Cardiac septum (tissue), 1 donor: ENCODE results near the gene ENG. TPM values are rescaled to one million over a fixed set of nuclear protein-coding genes. Genes with fewer than 3 reads are reported as not detected.
A peak's percentile ranks its signal among the peaks of the same experiment; 100 is the strongest.
"Not testable (repeated sequence)": the region's sequence is repeated elsewhere in the genome, so short reads cannot be mapped to it uniquely, and the experiment has no call there.

ENCODE experiments used
- DNase-seq: peaks from one replicate; pipeline ENCODE4 v3.0.0-alpha.2; 2020; ENCODE audit warnings: low spot score
- intact Hi-C: fragments of 100-400 bp; cut with DNase I; formaldehyde crosslinking; loops from one replicate; pipeline ENCODE4 v1.14.0; 2022
- total RNA-seq: library from RNA; stranded (reverse); fragmentation: NEBNext Ultra II Directional; extraction: Animal tissue kit (Norgen Biotek cat#: 25700); gene quantifications from one replicate; pipeline ENCODE4 v1.2.1, GENCODE V29; 2021
- donor health status: DM: no; HTN: no; CAD: no.

ENG gene
- total RNA-seq, 1 donor from 2014 or later, result 244 TPM

DNA sequence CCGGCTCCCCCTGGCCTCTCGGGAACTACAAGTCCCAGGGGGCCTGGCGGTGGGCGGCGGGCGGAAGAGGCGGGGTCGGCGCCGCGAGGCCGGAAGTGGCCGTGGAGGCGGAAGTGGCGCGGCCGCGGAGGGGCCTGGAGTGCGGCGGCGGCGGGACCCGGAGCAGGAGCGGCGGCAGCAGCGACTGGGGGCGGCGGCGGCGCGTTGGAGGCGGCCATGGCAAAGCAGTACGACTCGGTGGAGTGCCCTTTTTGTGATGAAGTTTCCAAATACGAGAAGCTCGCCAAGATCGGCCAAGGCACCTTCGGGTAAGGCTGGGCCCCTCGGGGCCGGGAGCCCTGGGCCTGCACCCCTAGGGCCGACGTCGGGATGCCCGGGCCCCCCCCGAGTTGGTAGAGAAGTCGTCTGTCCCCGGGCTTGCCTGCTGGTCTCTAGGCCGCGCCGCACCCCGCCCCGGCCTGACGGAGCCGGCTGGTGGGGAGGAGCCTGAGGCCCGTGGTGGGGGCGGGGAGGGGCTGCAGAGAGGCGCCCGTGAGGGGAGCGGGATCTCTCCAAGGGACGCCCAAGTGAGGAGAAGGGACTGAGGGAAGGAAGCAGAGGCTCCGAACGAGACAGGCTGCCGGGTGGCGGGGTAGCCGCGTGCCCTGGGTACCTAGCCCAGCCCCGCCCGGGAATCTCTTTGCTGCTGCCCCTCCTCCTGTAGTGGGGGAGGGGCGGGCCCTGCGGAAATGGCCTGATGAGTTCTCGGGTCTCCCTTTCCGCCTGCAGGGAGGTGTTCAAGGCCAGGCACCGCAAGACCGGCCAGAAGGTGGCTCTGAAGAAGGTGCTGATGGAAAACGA is 68.3 kb downstream of the ENG start, which contains the start of gene CDK9:
Gene CDK9 (plus strand): TSS at position 102 of the 840 bp plus-strand sequence. CDS start 115 bp downstream, at position 217.
- DNase-seq, result peak; percentile 94
- intact Hi-C loops, result loop anchor here (1.0 to 5.0 kb wide), 4 partner anchors 17 to 131 kb away; partner anchors contain the start of genes FPGS, ST6GALNAC4 and TOR2A

DNA sequence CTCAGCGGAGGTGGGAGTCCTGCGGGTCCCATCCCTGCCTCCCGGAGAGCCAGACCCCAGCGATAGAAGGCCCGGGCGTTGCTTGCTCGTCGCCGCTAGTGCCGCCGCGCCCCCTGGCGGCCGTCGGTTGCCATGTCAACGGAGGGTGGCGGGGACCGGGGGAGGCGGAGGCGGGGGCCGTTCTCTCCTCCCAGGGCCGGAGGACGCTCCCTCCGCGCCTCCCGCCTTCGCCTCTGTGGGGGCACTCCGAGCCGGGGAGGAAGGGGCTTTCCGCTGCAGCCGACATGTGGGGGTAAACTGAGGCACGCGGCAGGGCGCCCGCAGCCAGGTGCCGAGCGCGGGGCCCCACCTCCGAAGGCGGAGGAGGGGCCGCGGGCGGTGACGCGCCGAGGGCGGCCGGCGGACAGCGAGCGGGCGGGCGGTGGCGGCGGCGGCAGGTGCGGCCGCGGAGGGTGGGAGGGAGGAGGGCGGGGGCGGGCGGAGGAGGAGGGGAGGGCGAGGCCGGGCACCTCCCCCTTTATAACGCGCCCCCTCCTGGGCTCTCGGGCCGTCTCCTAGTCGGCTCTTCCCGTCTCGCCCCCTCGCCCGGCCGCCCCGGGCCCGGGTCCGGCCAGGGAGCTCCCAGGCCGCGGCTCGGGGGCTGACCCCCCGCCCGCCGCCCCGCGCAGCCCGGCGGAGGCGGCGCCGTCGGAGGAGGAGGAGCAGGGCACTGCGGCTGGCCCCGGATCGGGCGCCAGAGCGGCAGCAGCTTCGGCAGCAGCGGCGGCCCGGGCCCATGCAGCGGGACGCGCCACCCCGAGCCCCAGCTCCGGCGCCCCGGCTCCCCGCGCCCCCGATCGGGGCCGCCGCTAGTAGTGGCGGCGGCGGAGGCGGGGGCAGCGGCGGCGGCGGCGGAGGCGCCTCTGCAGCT is 69.2 kb downstream of the ENG start:
- intact Hi-C loops, result loop anchor here (1.0 to 5.0 kb wide), 2 partner anchors 50 to 132 kb away; partner anchors contain the start of genes ST6GALNAC4 and TOR2A
- peak; percentile 94 for DNase-seq

DNA sequence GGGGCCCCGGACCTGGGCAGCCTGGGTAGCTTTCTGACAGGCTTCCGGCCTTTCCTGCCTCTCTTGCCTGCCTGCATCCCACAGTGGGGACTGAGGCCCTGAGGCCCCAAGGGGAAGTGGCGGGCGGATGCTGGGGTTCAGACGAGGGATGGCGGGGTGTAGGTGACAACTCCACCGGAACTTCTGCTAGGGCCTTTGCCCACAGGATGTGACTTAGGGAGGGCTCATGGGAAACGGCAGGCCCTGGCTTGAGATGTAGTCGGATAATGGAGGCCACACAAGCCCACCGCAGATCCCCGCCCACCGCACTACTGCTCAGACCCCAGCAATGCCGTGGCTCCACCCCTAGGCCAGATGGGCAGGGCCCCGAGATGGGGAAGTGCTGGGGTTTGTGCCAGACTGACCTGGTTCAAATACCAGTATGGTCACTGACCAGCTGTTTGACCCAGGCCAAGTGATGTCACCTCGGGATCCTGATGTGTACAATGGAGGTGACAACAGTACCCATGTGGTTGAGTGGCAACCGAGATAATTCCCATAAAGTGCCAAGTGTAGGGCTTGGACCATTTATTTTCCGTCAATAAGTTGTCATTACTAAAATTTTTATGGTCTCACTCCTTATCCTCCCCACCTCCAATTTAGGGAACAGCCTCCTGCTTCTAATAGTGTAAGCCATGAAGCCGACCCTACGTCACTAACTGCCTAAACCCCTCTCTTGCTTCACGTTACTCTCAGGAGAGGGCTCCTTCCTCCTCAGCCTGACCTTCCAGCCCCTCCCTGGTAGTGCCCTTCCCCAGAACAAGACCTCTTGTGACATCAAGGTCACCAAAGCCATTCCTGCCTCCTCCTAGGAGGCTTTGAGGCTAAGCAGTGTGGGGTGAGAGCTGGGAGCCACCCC is 71.1 kb downstream of the ENG start:
- peak; percentile 89 for DNase-seq
- intact Hi-C loops, result loop anchor here (1.0 kb wide), 1 partner anchor 193 kb away; no protein-coding TSS in a partner anchor

DNA sequence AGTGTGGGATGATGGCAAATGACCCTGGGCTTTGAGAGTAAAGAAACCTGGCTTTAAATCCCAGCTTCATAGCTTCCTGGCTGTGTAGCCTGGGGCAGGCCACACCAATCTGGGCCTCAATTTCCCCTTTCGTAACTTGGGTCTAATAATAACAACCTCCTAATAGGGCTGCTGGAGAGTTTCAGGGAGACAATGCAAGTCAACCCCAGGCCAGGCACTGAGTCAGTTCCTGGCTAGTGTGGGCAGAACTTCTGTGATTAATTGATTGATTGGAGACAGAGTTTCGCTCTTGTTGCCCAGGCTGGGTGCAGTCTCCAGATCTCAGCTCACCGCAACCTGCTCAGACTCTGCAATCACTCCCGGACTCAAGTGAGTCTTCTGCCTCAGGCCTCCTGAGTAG is 72.7 kb downstream of the ENG start:
- intact Hi-C loops, result no loop called here
- no peak for DNase-seq

DNA sequence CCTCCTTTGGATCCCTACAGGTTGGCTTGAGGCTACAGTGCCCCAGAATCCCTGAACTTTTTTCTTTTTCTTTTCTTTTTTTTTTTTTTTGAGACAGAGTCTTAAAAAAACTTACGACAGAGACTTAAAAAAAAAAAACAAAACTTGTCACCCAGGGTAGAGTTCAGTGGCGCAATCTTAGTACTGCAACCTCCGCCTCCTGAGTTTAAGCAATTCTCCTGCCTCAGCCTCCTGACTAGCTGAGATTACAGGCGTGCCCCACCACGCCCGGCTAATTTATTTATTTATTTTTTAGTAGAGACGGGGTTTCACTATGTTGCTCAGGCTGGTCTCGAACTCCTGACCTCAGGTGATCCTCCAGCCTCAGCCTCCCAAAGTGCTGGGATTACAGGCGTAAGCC is 73.5 kb downstream of the ENG start:
- DNase-seq, intact Hi-C loops: not testable (repeated sequence)

DNA sequence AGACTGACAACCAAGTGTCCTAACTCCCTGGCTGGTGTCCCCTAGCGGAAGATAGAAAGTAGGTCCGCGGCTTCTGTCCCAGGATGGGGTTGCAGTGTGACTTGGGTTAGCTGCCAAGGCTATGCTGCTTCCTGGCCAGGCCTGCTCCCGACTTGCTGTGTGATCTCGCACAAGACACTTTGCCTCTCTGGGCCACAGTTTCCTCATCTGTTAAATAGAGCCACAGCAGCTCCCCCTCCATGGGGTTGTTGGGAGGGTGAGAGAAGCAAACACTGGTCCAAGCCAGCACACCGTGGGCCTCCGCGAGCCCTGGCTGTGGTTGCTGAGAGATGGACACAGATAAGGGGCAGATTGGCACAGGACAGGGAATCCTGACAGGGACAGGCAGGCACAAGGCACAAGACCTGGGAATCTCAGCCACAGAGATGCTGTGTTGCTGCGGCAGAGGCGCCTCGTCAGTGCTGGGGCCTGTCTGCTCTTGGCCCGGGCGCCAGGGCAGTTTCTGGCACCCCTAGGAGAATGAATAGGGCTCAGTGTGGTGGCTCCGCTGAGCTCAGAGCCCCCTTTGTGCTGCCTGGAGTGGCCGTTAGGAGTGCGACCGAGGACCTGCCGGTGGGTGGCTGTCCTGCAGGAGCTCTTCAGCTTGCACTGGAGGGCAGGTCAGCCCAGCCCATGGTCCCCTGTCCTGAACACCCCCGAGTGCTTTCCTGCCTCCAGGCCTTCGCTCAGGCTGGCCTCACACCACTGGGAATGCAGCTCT is 74.2 kb downstream of the ENG start:
- intact Hi-C loops, result no loop called here
- no peak for DNase-seq

DNA sequence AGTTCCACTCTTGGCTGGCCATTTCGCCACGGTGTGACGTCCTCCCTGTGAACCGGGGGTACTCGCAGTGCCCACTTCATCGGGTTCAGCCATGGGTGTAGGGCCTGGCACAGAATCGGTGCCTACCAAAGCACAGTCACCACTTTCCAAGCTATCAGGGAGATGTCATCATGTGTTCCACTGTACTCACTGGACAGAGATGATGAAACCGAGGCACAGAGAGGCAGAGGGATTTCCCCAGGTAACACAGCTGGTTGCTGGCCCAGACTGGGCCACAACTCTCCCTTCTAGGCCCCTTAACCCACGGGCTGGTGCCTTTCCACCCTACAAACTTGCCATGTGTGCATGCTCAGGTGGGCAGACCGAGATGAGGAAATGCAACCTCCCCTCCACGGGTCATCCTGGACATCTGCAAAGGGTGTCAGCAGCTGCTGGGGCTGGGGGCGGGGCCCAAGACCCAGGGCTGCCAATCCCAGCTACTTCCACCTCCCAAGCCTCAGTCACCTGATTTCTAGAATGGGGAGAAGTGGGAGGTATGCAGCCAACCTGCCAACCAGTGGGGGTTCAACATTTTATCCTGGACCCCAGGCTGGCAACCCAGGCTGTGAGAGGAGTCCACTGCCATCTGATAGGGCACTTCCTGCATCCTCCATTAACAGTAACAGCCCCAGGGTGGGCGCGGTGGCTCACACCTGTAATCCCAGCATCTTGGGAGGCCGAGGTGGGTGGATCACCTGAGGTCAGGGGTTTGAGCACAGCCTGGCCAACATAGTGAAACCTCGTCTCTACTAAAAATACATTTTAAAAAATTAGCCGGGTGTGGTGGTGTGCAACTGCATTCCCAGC is 75.1 kb downstream of the ENG start:
- DNase-seq, result no peak
- intact Hi-C loops, result no loop called here

DNA sequence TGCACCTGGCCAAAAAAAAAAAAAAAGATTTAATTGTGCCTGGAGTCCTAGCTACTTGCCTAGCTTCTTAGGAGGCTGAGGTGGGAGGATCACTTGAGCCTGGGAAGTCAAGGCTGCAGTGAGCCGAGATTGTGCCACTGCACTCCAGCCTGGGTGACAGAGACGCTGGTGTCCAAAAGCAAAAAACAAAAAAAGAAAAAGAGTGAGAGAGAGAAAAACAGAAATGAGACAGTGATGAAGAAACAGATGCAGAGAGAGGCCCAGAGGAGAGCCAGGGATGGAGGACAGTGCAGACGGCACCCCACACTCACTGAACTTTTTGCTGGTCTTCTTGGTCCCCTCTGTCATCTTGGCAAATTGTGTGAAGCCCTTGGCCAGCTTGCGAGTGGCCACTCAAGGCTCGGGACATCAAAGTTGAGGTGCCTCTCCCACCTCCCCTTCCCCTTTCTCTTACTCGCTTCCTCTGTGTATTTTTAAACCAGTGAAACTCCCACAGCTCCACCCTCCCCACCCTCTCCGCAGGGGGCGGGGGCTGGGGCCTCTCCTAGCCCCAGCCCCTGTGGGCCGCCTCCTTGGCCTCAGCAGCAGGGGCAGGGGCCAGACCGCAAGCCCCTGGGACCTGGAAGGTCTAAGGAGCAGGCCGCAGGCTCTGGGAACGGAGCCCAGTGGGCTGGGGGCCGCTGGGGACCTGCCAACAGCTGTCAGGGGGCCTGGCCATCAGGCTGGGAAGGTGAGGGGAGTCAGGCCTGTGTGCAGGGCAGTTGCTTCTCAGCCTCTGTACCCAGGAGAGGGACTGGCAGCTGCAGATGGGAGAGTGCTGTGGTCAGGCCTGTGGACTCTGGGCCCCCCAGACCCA is 76.0 kb downstream of the ENG start, which contains the start of gene SH2D3C:
Gene SH2D3C (minus strand): TSS at position 387 of the 856 bp plus-strand sequence. CDS start 39 bp downstream, at position 348.
- intact Hi-C loops, result no loop called here
- peak; percentile 84 for DNase-seq

DNA sequence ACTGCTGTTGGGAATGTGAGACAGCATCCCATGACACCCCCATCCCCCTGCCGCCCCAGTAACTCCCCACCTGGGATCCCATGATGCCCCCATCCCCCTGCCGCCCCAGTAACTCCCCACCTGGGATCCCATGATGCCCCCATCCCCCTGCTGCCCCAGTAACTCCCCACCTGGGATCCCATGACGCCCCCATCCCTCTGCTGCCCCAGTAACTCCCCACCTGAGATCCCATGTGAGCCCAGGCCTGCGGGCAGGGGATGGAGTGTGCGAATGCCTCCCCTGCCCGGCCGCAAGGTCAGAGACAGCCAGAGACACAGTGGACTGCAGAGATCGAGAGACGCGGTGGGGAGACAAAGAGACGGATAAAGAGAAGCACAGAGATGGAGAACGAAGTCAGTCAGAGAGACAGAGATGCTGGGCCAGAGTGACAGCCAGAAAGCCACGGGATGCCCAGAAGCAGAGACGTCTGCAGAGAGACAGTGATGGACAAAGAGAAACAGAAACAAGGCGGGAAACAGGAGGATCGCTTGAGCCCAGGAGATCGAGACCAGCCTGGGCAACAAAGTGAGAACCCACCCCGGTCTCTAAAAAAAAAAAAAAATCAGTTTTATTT is 77.0 kb downstream of the ENG start:
- intact Hi-C loops, result no loop called here
- DNase-seq, result no peak

DNA sequence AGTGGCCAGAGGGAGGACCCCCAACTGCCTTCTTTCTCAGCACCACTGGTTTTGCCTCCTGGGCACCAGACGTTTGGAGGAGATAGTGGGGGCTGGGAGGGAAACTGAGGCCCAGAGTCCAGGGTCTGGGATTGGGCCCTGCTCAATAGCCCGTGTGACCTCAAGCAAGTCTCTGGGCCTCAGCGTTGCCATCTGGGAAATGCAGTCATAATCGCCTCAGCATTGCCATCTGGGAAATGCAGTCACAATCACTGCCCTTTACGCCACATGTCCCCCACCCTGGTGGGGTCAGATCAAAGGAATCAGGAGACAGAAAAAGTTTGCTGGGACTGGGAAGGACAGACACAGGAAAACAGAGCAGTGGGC is 77.6 kb downstream of the ENG start:
- intact Hi-C loops, result no loop called here
- no peak for DNase-seq

DNA sequence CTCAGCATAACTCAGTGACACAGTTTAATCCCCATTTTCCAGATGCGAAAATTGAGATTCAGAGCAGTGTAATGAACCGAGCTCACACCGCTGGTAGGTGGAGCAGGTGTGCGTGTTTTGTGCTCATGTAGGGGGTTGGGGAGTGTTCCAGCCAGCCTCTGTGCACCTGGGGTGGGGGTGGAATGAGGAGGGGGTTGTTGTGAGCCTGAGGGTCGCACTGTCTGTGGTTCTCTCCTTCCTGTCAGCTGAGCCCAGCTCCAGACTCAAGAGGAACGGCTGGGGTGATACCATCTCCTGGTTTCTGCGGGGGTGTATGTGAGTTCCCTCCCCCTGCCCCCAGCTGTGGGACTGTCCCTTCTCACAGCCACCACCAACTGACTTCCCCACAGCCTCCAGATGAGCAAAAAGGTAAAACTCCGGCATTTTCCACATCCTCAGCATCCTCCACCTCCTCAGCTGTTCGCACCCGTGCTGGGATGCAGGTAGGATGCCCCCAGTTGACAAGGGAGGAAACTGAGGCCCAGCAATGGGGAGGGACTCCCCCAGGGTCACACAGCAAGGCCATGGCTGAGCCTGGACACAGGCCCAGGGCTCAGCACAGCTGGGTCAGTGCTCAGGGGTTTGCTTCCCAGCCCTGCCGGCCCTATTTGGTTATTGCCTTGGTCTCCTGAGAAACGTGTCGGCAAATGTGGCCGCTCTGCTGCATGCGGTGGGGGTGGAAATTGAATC is 78.1 kb downstream of the ENG start:
- intact Hi-C loops, result no loop called here
- DNase-seq, result peak; percentile 81

DNA sequence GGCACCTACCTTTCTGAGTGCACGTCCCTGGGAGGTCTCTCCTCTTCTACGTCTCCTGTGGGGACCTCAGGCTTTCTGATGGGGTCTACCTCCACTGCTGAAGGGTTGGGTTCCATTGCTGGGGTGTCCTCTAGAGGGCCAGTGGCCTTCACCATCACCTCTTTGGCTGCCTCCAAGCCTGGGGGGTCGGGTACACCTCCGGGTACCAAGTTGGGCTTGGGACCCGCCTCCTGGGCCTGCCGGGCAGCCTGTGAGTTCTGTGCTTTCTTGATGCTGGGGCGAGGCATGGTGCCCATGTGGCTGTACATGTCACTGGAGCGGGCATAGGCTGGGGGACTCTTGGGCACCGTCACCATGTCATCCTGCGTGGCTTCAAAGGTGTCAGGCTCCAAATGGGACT is 80.5 kb downstream of the ENG start:
- intact Hi-C loops, result no loop called here
- DNase-seq, result no peak

DNA sequence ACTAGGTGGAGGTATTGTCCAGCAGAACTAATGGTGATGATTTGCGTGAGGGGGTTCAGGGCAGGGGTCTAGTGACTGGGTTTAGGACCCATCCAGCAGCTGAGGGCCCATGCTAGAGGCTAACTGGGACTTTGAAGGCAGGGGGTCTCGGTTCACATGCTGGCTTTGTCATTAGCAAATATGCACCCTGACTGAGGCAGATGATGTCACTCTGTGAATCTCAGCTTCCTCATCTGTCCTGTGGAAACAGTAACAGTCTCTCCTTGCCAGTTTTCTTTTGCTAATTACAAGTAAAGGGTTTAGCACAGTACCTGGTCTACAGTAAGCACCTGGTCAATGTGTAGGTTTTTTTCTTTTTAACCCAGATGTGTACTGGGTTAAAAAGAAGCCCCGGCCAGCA is 81.2 kb downstream of the ENG start:
- intact Hi-C loops, result no loop called here
- DNase-seq, result no peak

DNA sequence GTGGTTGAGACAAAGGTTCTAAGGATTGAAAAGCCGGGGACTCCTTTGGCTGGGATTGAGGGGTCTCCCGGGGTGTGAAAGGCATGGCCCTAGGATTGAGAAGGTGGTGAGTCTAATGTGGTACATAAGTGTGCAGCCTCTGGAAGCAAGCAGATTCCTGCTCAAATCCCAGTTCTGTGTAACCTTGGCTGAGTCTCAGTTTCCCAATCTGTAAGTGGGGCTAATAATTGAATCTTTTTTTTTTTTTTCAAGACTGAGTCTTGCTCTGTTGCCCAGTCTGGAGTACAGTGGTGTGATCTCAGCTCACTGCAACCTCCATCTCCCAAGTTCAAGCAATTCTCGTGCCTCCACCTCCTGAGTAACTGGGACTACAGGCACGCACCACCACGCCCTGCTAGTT is 81.9 kb downstream of the ENG start:
- DNase-seq, result no peak
- intact Hi-C loops, result no loop called here

DNA sequence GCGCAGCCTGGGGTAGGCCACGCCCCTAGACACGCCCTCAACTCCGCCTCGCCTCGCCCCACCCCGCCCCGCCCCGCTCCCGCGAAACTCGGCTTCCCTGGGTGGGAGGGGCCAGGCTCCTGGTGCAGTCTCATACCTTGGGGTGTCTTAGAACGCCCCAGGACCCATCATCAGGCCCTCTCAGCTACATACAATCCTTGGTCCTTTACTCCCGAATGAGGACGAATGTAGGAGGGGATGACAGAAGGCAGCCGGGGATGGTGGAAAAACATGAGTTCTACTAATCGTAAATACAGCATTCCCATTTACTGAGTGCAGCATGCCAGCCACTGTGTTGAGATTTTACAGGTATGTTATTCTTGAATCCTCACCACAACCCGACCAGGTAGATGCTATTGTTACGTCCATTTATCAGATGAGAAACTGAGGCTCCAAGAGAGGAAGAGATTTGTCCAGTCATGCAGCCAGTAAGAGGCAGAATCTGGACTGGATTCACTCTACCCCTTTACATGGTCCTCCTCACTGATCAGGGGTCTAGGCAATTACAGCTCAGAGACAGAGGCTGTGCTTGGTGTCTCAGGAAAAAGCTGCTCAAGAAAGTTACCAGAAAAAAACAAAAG is 82.8 kb downstream of the ENG start:
- intact Hi-C loops, result no loop called here
- DNase-seq, result no peak
